OCI-LY3 (cell line): Measurements from ENCODE around the gene RAX2.

Experiments used
- H2AFZ ChIP-seq: fragments of 200-600, 300-600 bp; shearing (Covaris generic); 2 replicates; pipeline ENCODE4 v1.6.0; 2014; ENCODE audit warnings: antibody characterized with exemption, low read depth, low read length
- H3K27ac ChIP-seq: fragments of 200-600, 300-600 bp; sonication (generic); 2 replicates; pipeline ENCODE4 v1.5.1; 2014; ENCODE audit warnings: mild to moderate bottlenecking, low read length, moderate library complexity, mixed read lengths
- H3K27me3 ChIP-seq: fragments of 200-600, 300-600 bp; sonication (generic); 2 replicates; pipeline ENCODE4 v1.6.1; 2014; ENCODE audit warnings: low read depth, low read length, mixed read lengths
- H3K36me3 ChIP-seq: fragments of 200-600, 300-600 bp; sonication (generic); replicated peaks from 2 replicates; pipeline ENCODE3; 2014; ENCODE audit warnings: low read depth, low read length, mixed read lengths
- H3K4me1 ChIP-seq: fragments of 300-600, 200-600 bp; sonication (generic); 2 replicates; pipeline ENCODE4 v1.6.1; 2014; ENCODE audit warnings: low read length, mixed read lengths
- H3K4me2 ChIP-seq: fragments of 200-600, 300-600 bp; sonication (generic); 2 replicates; pipeline ENCODE4 v1.6.1; 2014; ENCODE audit warnings: low read length, mixed read lengths
- H3K4me3 ChIP-seq: fragments of 300-600, 200-600 bp; sonication (generic); 2 replicates; pipeline ENCODE4 v1.5.1; 2014; ENCODE audit warnings: antibody characterized with exemption, mild to moderate bottlenecking, low read length, moderate library complexity
- H3K79me2 ChIP-seq: fragments of 300-600, 200-600 bp; shearing (Covaris generic); 2 replicates; pipeline ENCODE4 v1.6.1; 2014; ENCODE audit warnings: mild to moderate bottlenecking, low read length, mixed read lengths
- H3K9ac ChIP-seq: fragments of 300-600, 200-600 bp; shearing (Covaris generic); 2 replicates; pipeline ENCODE4 v1.6.0; 2014; ENCODE audit warnings: mild to moderate bottlenecking, low read length, moderate library complexity
- H3K9me3 ChIP-seq: fragments of 200-600, 300-600 bp; shearing (Covaris generic); 2 replicates; pipeline ENCODE4 v1.6.1; 2014; ENCODE audit warnings: low read length, mixed read lengths; ENCODE audit not compliant: insufficient read depth
- H4K20me1 ChIP-seq: fragments of 200-600, 300-600 bp; sonication (generic); 2 replicates; pipeline ENCODE4 v1.6.1; 2016; ENCODE audit warnings: low read length, mixed read lengths; ENCODE audit not compliant: insufficient read depth
- EZH2phosphoT487 ChIP-seq: fragments of 200-600 bp; shearing (Covaris generic); IDR thresholded peaks from 2 replicates; pipeline ENCODE4 v1.6.1; 2018; ENCODE audit warnings: antibody characterized with exemption, mixed run types, low read depth
- TF ChIP-seq, protein P1 (sequence below): fragments of 200-600, 300-600 bp; sonication (generic); IDR thresholded peaks from 2 replicates; pipeline ENCODE4 v1.5.1; 2014; ENCODE audit warnings: antibody characterized with exemption, low read length, low read depth

RAX2 gene

DNA sequence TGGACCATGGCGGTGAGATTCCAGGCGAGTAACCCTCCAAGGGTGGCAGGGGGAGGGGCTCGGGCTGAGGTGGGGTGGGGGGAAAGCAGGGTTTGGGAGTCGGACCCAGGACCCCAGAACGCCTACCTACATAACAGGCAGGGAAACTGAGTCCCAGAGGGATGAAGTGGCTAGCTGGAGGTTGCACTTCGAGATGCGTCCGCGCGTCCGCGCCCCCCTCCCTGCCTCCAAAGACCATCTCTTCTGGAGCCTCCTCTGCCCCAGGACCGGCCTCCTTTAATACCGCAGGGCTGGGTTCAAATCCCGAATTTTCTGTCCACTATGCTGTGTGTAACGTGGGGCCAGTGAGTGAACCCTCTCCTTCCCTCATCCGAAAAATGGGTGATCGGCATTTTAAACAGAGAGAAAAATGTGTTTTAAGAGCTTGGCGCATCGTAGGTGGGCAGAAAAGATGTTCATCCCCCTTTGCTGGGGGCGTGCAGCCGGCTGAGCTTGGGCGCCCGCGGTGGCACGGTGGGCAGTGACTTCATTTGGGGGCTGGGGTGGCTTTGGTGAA, 50.1 kb downstream of the RAX2 start:
- H3K9ac ChIP-seq, result no peak overlapping the region
- H3K4me2 ChIP-seq, result peak overlapping the region; percentile 23; the same call in 1 of the 2 replicates

DNA sequence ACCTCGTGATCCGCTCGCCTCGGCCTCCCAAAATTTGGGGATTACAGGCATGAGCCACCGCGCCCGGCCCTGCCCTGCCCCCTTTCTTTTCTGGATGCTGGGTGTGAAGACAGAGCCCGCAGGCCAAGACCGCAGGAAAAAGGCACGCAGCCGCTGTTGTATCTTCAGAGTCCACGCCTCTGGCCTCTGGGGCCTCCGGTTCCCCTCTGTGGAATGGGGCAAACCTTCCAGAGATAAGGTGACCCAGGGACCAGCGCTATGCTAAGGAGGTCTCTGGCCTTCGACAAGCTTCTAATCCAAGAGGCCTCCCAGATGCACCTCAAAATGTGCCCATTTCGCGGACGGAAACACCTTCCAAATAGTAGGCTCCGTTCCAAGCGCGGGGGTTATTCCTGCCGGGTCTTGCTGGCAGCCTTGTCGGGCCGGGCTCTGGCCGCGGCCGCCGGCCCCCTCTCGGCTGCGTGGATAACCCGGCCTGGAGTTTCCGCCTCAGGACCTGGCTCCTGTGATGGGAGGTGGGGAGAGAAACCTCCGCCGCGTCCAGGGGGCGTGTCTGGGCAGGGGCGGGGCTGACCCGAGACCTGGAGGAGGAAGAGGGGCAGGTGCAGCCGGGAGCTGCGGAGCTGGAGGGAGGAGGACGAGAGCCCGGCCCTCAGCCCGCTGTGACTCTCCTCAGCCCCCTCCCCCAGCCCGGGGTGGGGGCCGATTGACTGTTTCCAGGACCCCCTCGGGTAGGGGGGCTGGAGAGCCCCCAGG, 50.7 kb downstream of the RAX2 start:
- Histone ChIP-seq H3K36me3 (no peaks in the 10 kb centered on the region), H3K4me2 (peak overlapping the region; percentile 23; the same call in 1 of the 2 replicates), H2AFZ (peak overlapping the region; percentile 67; the same call in 1 of the 2 replicates), H4K20me1 (no peaks in the 10 kb centered on the region), H3K4me3 (peak overlapping the region; percentile 14; the same call in 1 of the 2 replicates), H3K27ac (no peak overlapping the region), H3K9me3 (no peaks in the 10 kb centered on the region), H3K79me2 (no peaks in the 10 kb centered on the region), H3K9ac (no peak overlapping the region), H3K27me3 (peaks cover 13% of the 10 kb centered on the region), H3K4me1 (no peaks in the 10 kb centered on the region)
- no peak for TF ChIP-seq EZH2phosphoT487
- TF ChIP-seq, protein P1, sequence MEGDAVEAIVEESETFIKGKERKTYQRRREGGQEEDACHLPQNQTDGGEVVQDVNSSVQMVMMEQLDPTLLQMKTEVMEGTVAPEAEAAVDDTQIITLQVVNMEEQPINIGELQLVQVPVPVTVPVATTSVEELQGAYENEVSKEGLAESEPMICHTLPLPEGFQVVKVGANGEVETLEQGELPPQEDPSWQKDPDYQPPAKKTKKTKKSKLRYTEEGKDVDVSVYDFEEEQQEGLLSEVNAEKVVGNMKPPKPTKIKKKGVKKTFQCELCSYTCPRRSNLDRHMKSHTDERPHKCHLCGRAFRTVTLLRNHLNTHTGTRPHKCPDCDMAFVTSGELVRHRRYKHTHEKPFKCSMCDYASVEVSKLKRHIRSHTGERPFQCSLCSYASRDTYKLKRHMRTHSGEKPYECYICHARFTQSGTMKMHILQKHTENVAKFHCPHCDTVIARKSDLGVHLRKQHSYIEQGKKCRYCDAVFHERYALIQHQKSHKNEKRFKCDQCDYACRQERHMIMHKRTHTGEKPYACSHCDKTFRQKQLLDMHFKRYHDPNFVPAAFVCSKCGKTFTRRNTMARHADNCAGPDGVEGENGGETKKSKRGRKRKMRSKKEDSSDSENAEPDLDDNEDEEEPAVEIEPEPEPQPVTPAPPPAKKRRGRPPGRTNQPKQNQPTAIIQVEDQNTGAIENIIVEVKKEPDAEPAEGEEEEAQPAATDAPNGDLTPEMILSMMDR, result no peak

More for the DNA sequence above, 50.1 kb downstream of the RAX2 start:
- no peaks in the 10 kb centered on the region for H3K79me2 ChIP-seq
- TF ChIP-seq, protein P1, result no peak
- H2AFZ ChIP-seq, result no peak overlapping the region
- H3K4me1 ChIP-seq, result no peaks in the 10 kb centered on the region
- H3K4me3 ChIP-seq, result peak overlapping the region; percentile 14; the same call in 1 of the 2 replicates
- no peak overlapping the region for H3K27ac ChIP-seq
- H3K27me3 ChIP-seq, result peaks cover 13% of the 10 kb centered on the region
- no peaks in the 10 kb centered on the region for H4K20me1 ChIP-seq
- no peaks in the 10 kb centered on the region for H3K9me3 ChIP-seq
- H3K36me3 ChIP-seq, result no peaks in the 10 kb centered on the region

DNA sequence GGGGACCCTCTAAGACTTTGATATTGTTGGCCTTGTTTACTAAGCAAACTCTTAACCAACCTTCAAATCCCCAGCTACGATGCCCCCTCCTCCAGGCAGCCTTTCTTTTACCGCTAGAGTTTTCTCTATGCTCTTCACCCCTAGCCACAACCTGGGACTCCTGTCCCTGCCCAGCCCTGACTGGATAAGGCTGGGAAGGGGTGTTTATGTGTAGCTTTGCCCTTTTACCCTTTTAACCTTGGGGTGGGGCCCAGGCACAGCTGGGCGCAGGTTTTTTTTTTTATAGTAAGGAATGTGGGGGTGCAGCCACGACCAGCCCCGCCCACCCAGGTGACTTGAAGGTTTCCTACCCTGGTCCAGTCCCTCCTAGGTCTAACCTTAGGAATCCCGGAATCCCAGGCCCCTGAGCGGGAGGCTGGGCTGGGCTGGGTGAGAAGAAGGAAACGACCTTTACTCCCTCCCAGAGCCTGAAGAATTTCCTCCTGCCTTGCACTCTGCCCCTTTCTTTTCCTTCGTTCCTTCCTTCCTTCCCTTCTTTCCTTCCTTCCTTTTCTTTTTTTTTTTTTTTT, 51.6 kb downstream of the RAX2 start:
- H3K27ac ChIP-seq, result no peak overlapping the region
- no peaks in the 10 kb centered on the region for H3K79me2 ChIP-seq
- no peaks in the 10 kb centered on the region for H3K4me1 ChIP-seq
- no peak overlapping the region for H3K4me2 ChIP-seq
- no peak overlapping the region for H2AFZ ChIP-seq
- H4K20me1 ChIP-seq, result no peaks in the 10 kb centered on the region
- H3K4me3 ChIP-seq, result no peak overlapping the region
- H3K9ac ChIP-seq, result no peak overlapping the region
- H3K27me3 ChIP-seq, result peaks cover 9% of the 10 kb centered on the region; the same call in 1 of the 2 replicates
- H3K36me3 ChIP-seq, result no peaks in the 10 kb centered on the region
- H3K9me3 ChIP-seq, result no peaks in the 10 kb centered on the region
- TF ChIP-seq, protein P1, result no peak
- TF ChIP-seq EZH2phosphoT487, result no peak

DNA sequence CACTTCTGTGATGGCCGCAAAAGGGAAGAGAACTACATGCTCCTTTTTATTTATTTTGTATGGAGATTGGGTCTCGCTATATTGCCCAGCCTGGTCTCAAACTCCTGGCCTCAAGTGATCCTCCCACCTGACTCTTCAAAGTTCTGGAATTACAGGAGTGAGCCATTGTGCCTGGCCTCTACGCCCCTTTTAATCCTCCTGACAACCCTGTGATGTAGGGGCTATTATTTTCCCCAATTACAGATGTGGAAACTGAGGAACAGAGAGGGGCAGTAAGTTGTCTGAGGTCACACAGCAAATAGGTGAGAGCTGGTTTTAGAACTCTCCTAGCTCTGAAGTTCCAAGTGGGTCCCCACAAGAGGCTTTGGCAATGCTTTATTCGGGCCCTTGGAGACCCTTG, 52.2 kb downstream of the RAX2 start:
- Histone ChIP-seq H3K4me1 (no peaks in the 10 kb centered on the region), H3K27ac (no peak overlapping the region), H3K9me3 (no peaks in the 10 kb centered on the region), H3K79me2 (no peaks in the 10 kb centered on the region), H3K36me3 (no peaks in the 10 kb centered on the region), H4K20me1 (no peaks in the 10 kb centered on the region), H2AFZ (no peak overlapping the region), H3K9ac (no peak overlapping the region), H3K4me2 (no peak overlapping the region), H3K27me3 (peaks cover 9% of the 10 kb centered on the region; the same call in 1 of the 2 replicates), H3K4me3 (no peak overlapping the region)
- TF ChIP-seq, protein P1, result no peak
- TF ChIP-seq EZH2phosphoT487, result no peak
